ENCODE data around the gene ELF3.
A peak's percentile ranks its signal among the peaks of the same experiment; 100 is the strongest.

The ELF3 gene

GRCh38 chr1:202009326-202010179 is 834 bp upstream of the ELF3 start:
- TF ChIP-seq, protein P1, sequence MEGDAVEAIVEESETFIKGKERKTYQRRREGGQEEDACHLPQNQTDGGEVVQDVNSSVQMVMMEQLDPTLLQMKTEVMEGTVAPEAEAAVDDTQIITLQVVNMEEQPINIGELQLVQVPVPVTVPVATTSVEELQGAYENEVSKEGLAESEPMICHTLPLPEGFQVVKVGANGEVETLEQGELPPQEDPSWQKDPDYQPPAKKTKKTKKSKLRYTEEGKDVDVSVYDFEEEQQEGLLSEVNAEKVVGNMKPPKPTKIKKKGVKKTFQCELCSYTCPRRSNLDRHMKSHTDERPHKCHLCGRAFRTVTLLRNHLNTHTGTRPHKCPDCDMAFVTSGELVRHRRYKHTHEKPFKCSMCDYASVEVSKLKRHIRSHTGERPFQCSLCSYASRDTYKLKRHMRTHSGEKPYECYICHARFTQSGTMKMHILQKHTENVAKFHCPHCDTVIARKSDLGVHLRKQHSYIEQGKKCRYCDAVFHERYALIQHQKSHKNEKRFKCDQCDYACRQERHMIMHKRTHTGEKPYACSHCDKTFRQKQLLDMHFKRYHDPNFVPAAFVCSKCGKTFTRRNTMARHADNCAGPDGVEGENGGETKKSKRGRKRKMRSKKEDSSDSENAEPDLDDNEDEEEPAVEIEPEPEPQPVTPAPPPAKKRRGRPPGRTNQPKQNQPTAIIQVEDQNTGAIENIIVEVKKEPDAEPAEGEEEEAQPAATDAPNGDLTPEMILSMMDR (IDR thresholded peaks at IDR 0.05; ENCODE audit: insufficient read depth, missing control alignments) = peak; percentile 97
- DNase-seq (ENCODE audit: insufficient read length, low spot score) = peak; percentile 98
- peak; percentile 77 for FAIRE-seq

DNA sequence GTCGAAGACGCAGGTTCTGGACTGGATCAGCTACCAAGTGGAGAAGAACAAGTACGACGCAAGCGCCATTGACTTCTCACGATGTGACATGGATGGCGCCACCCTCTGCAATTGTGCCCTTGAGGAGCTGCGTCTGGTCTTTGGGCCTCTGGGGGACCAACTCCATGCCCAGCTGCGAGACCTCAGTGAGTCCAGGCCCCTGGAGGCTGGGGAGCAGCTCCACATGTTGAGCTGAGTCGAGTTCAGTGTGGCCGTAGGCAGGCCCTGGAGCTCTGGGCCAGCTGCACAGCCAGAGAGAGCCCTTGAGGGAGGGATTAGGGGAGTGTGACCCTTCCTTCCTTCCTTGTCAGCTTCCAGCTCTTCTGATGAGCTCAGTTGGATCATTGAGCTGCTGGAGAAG is 1.6 kb downstream of the ELF3 start:
- no peak for DNase-seq (ENCODE audit: insufficient read length, low spot score)
- TF ChIP-seq, protein P1 (IDR thresholded peaks at IDR 0.05; ENCODE audit: insufficient read depth, missing control alignments) = no peak
- FAIRE-seq = no peak

DNA sequence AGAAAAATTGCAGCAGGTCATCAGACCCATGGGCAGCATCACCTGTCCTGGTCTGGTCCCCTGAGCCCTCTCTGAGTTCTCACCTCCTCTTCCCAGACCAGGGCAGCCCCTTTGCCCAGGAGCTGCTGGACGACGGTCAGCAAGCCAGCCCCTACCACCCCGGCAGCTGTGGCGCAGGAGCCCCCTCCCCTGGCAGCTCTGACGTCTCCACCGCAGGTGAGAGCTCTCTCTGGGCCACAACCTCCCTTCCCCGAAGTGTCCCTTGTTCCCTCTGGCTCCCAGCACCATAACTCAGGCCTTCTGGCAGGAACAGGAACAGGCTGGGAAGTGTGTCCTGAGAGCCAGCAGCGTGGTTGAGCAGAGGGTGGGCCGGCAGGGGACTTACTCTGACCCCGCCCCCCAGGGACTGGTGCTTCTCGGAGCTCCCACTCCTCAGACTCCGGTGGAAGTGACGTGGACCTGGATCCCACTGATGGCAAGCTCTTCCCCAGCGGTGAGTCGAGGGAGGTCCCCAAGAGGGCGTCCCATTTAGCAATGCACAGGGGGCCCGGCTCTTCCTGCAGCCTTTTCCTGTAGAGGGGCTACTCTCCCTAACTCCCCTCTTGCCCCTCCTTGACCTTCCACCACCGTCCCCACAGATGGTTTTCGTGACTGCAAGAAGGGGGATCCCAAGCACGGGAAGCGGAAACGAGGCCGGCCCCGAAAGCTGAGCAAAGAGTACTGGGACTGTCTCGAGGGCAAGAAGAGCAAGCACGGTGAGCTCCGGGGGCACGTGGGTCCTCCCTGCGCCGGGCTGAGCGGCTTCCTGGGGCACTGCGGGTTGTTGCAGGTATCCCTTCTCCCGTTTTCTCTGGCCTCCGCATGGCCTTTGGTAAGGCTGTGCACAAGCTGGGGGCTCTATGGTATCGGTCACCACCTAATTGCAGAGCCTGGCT is 2.4 kb downstream of the ELF3 start:
- DNase-seq (ENCODE audit: insufficient read length, low spot score) = no peak
- FAIRE-seq = no peak
- TF ChIP-seq, protein P1 (IDR thresholded peaks at IDR 0.05; ENCODE audit: insufficient read depth, missing control alignments) = no peak

DNA sequence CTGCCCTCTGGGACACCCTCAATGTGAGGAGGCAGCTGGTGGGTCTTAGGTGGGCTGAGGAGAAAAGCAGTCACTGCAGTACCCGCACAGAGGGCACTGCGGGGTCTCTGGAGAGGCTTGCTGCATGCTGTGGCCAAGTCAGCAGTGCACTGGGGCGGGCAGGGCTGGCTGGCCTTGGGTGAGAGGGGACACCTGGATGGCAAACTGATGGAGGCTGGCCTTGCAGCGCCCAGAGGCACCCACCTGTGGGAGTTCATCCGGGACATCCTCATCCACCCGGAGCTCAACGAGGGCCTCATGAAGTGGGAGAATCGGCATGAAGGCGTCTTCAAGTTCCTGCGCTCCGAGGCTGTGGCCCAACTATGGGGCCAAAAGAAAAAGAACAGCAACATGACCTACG is 3.2 kb downstream of the ELF3 start:
- DNase-seq (ENCODE audit: insufficient read length, low spot score) (no peak), FAIRE-seq (no peak)
- TF ChIP-seq, protein P1 (IDR thresholded peaks at IDR 0.05; ENCODE audit: insufficient read depth, missing control alignments) = no peak

DNA sequence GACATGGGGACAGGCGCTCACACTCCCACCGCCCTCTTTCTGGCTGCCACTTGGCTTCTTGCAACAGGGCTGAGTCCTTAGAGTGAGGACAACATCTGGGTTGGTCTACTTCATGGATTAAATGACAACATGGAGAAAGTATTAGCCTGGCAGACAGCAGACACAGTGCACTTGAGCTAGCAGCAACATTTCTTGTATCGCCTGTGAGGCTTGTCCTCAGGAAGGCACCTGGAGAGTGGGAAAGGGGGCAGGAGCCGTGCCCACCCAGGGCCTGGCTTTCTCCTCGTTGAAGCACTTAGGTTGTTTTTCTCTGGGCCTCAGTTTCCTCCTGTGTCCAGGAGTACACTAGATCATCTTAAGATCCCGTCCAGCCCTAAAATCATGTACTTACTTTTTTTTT is 3.7 kb downstream of the ELF3 start:
- TF ChIP-seq, protein P1 (IDR thresholded peaks at IDR 0.05; ENCODE audit: insufficient read depth, missing control alignments) = no peak
- no peak for FAIRE-seq

DNA sequence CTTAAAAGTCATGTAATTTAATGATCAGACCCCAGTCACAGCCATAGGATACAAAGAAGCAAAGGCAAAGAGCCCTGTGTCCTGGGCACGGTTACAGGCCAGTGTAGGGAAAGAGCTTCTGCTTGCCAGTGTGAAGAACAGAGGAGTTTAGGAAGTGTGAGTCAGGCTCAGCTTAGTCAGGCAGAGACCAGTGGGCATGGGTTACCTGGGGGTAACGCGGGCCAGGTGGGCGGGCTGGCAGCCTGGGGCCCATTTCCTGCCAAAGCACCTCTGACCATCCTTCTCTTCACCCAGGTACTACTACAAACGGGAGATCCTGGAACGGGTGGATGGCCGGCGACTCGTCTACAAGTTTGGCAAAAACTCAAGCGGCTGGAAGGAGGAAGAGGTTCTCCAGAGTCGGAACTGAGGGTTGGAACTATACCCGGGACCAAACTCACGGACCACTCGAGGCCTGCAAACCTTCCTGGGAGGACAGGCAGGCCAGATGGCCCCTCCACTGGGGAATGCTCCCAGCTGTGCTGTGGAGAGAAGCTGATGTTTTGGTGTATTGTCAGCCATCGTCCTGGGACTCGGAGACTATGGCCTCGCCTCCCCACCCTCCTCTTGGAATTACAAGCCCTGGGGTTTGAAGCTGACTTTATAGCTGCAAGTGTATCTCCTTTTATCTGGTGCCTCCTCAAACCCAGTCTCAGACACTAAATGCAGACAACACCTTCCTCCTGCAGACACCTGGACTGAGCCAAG is 4.7 kb downstream of the ELF3 start:
- FAIRE-seq (no peak), DNase-seq (ENCODE audit: insufficient read length, low spot score) (no peak)
- TF ChIP-seq, protein P1 (IDR thresholded peaks at IDR 0.05; ENCODE audit: insufficient read depth, missing control alignments) = no peak

More for the DNA sequence above, 3.7 kb downstream of the ELF3 start:
- no peak for DNase-seq (ENCODE audit: insufficient read length, low spot score)

Data from D721Med (cell line).